PC-3 (cell line): ENCODE results near the gene CHD5. TPM values are rescaled to one million over a fixed set of nuclear protein-coding genes. Genes with fewer than 3 reads are reported as not detected.

Experiments
- ATAC-seq: fragments of 200-7000 bp; cut with Tn5 transposase; 2 replicates; pipeline ENCODE4 v1.9.1; 2020; ENCODE audit warnings: mild to moderate bottlenecking, moderate library complexity
- BruUV-seq: library from RNA; stranded (reverse); fragments of 400-500 nt; replicated peaks from 2 replicates; lab custom pipeline; 2021; lab: Mats Ljungman, UMichigan
- CTCF ChIA-PET: fragments of 300-600 bp; sonication (Branson Sonifier 250); formaldehyde crosslinking; loops from one replicate; lab custom pipeline; 2022; ENCODE audit warnings: antibody characterized with exemption; lab: Charles Lee
- POLR2A ChIA-PET: fragments of 300-600 bp; sonication (Branson Sonifier 250); formaldehyde crosslinking; loops from one replicate; lab custom pipeline; 2022; ENCODE audit warnings: antibody characterized with exemption; ENCODE audit not compliant: unreplicated experiment; lab: Charles Lee
- DNase-seq: peaks from one replicate; pipeline ENCODE4 v3.0.0-alpha.2; 2015
- H2AFZ ChIP-seq: fragments of 300-600 bp; sonication (generic); 2 replicates; pipeline ENCODE4 v1.6.0; 2016; ENCODE audit warnings: antibody characterized with exemption, low read length
- H3F3A ChIP-seq: fragments of 300-600 bp; sonication (generic); one replicate; pipeline ENCODE4 v1.6.0; 2017; ENCODE audit warnings: antibody characterized with exemption, low read length, control low read depth, mild to moderate bottlenecking; ENCODE audit not compliant: unreplicated experiment
- H3K27ac ChIP-seq: fragments of 300-600 bp; sonication (generic); 2 replicates; pipeline ENCODE4 v1.5.1; 2016; ENCODE audit warnings: mild to moderate bottlenecking, low read length
- H3K27me3 ChIP-seq: fragments of 300-600 bp; sonication (generic); 2 replicates; pipeline ENCODE4 v1.6.1; 2016; ENCODE audit warnings: low read length, mixed read lengths
- H3K36me3 ChIP-seq: fragments of 300-600 bp; sonication (generic); 2 replicates; pipeline ENCODE4 v1.6.1; 2016; ENCODE audit warnings: low read depth, mixed run types, low read length, mixed read lengths
- H3K4me1 ChIP-seq: fragments of 300-600 bp; sonication (generic); 2 replicates; pipeline ENCODE4 v1.5.1; 2016; ENCODE audit warnings: low read length; ENCODE audit not compliant: insufficient read depth
- H3K4me2 ChIP-seq: fragments of 300-600 bp; sonication (generic); 2 replicates; pipeline ENCODE4 v1.6.0; 2016; ENCODE audit warnings: low read length
- H3K4me3 ChIP-seq: fragments of 300-600 bp; sonication (generic); 2 replicates; pipeline ENCODE4 v1.5.1; 2016; ENCODE audit warnings: mild to moderate bottlenecking, low read length, mixed read lengths
- H3K79me2 ChIP-seq: fragments of 300-600 bp; sonication (generic); 2 replicates; pipeline ENCODE4 v1.6.1; 2017; ENCODE audit warnings: low read length, mixed read lengths
- H3K9ac ChIP-seq: fragments of 300-600 bp; sonication (generic); 2 replicates; pipeline ENCODE4 v1.6.0; 2016; ENCODE audit warnings: mild to moderate bottlenecking, low read length
- H3K9me2 ChIP-seq: fragments of 300-600 bp; sonication (generic); replicated peaks from 2 replicates; pipeline ENCODE4 v1.6.1; 2016; ENCODE audit warnings: mixed run types, low read length, mixed read lengths
- H3K9me3 ChIP-seq: fragments of 300-600 bp; sonication (generic); 2 replicates; pipeline ENCODE4 v1.6.1; 2016; ENCODE audit warnings: low read length, mixed read lengths
- H4K20me1 ChIP-seq: fragments of 300-600 bp; sonication (generic); 2 replicates; pipeline ENCODE4 v1.6.1; 2016; ENCODE audit warnings: low read length, mixed read lengths
- EZH2 ChIP-seq: fragments of 300-600 bp; sonication (generic); IDR thresholded peaks from one replicate; pipeline ENCODE4 v1.6.1; 2017; ENCODE audit warnings: antibody characterized with exemption, mild to moderate bottlenecking, low read length; ENCODE audit not compliant: unreplicated experiment
- EZH2phosphoT487 ChIP-seq: fragments of 300-600 bp; sonication (generic); IDR thresholded peaks from 2 replicates; pipeline ENCODE4 v1.6.1; 2018; ENCODE audit warnings: mild to moderate bottlenecking, antibody characterized with exemption, low read length, borderline replicate concordance
- intact Hi-C: fragments of 100-400 bp; cut with micrococcal nuclease; formaldehyde crosslinking; loops from 2 replicates; pipeline ENCODE4 v1.9.0; 2023
- total RNA-seq: library from RNA; depleted of rRNA; stranded (reverse); fragments of >200 nt; gene quantifications from 2 replicates; pipeline ENCODE4 v1.2.3, GENCODE V29; 2014
- TF ChIP-seq, protein P1 (sequence below): fragments of 300-600 bp; sonication (generic); conservative IDR thresholded peaks from 2 replicates; pipeline ENCODE4 v1.5.1; 2017; ENCODE audit warnings: antibody characterized with exemption, low read depth, mild to moderate bottlenecking, low read length

Gene CHD5
- total RNA-seq, 1 experiment from 2014 or later, result 0.55 TPM

DNA sequence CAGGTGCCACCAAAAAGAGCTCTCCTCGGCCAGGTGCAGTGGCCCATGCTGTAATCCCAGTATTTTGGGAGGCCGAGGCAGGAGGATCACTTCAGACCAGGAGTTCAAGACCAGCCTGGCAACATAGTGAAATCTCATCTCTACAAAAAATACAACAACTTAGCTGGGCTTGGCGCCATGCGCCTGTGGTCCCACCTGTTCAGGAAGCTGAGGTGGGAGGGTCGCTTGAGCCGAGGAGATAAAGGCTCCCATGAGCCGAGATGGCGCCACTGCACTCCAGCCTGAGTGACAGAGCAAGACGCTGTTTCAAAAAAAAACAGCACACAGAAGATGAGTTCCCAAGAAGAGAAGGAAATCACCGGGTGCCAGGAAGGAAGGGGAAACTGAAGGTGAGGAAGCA lies 67.0 kb downstream of the CHD5 start:
- no peaks in the 10 kb centered on the region for H4K20me1 ChIP-seq
- H3K36me3 ChIP-seq, result no peaks in the 10 kb centered on the region
- DNase-seq (no peak), ATAC-seq (no peak)
- H3K79me2 ChIP-seq, result no peaks in the 10 kb centered on the region
- no peak overlapping the region for H3K9ac ChIP-seq
- TF ChIP-seq EZH2phosphoT487 (no peak), EZH2 (no peak)
- TF ChIP-seq, protein P1, sequence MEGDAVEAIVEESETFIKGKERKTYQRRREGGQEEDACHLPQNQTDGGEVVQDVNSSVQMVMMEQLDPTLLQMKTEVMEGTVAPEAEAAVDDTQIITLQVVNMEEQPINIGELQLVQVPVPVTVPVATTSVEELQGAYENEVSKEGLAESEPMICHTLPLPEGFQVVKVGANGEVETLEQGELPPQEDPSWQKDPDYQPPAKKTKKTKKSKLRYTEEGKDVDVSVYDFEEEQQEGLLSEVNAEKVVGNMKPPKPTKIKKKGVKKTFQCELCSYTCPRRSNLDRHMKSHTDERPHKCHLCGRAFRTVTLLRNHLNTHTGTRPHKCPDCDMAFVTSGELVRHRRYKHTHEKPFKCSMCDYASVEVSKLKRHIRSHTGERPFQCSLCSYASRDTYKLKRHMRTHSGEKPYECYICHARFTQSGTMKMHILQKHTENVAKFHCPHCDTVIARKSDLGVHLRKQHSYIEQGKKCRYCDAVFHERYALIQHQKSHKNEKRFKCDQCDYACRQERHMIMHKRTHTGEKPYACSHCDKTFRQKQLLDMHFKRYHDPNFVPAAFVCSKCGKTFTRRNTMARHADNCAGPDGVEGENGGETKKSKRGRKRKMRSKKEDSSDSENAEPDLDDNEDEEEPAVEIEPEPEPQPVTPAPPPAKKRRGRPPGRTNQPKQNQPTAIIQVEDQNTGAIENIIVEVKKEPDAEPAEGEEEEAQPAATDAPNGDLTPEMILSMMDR, result no peak
- H3K9me2 ChIP-seq, result no peaks in the 10 kb centered on the region
- no peak overlapping the region for H2AFZ ChIP-seq
- no peaks in the 10 kb centered on the region for H3K9me3 ChIP-seq
- CTCF ChIA-PET, result no interaction called here
- H3K27ac ChIP-seq, result no peak overlapping the region
- no peak overlapping the region for H3K4me3 ChIP-seq
- intact Hi-C loops, result no loop called here
- no TSS peak for BruUV-seq
- no peak overlapping the region for H3K4me2 ChIP-seq
- H3K4me1 ChIP-seq, result peaks cover 21% of the 10 kb centered on the region
- POLR2A ChIA-PET, result no interaction called here
- H3F3A ChIP-seq, result peaks cover 12% of the 10 kb centered on the region
- H3K27me3 ChIP-seq, result no peaks in the 10 kb centered on the region

DNA sequence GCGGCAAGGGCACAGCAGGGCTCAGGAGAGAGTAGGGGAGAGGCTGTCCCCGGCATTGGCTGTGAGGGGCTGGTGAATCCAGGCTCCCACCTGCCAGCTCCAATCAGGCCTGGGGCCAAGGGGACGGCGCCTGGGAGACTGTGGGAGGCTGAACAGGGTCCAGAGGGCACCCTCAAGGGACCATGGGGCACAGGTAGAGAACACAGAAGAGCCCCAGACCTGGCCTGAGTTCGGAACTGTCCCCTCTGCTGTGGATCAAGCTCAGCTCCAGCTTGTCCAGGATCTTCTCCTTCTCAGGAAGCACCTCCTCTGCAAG lies 67.5 kb downstream of the CHD5 start:
- Histone ChIP-seq H3K9me3 (no peaks in the 10 kb centered on the region), H3F3A (peaks cover 12% of the 10 kb centered on the region), H3K27ac (no peak overlapping the region), H3K79me2 (no peaks in the 10 kb centered on the region), H2AFZ (no peak overlapping the region), H3K4me1 (peaks cover 21% of the 10 kb centered on the region), H3K36me3 (no peaks in the 10 kb centered on the region), H3K9me2 (no peaks in the 10 kb centered on the region), H4K20me1 (no peaks in the 10 kb centered on the region), H3K27me3 (no peaks in the 10 kb centered on the region), H3K9ac (no peak overlapping the region), H3K4me2 (no peak overlapping the region), H3K4me3 (no peak overlapping the region)
- no peak for ATAC-seq
- intact Hi-C loops, result no loop called here
- TF ChIP-seq, protein P1, result no peak
- TF ChIP-seq EZH2 (no peak), EZH2phosphoT487 (no peak)
- CTCF ChIA-PET, result no interaction called here
- no peak for DNase-seq
- BruUV-seq, result no TSS peak
- POLR2A ChIA-PET, result no interaction called here

DNA sequence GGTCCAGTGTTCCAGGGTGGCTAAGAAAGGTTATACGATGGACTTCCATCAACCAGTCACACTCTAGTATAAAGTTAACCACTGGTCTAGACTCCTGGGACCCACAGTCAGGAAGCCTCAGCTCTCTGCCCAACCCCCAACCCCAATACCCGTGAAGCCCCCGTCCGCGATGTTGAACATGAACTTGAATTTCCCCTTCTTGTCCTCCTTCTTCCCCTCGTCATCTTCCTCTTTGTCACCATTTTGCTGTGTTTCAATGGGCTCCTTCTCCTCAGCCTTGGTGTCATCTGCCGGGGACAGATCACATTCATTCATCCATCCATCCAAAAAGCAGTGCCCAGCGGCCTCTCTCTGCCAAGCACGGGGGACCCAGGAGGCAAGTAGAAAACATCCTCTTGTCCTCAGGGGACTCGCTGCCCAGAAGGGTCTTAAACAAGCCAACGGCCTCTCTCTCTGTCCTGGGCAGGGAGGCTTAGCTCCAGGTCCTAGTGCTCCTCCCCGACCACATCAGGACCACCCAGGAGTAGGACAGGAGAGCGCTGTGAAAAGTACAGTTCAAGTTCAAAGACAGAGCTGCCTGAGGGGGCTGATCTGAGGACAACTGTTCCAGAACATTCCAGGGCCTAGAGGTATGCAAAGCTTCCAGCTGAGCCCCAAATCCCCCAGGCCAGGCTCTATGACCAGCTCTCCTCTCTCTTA lies 68.0 kb downstream of the CHD5 start:
- no TSS peak for BruUV-seq
- no peaks in the 10 kb centered on the region for H3K9me2 ChIP-seq
- DNase-seq (no peak), ATAC-seq (no peak)
- TF ChIP-seq EZH2phosphoT487 (no peak), EZH2 (no peak)
- TF ChIP-seq, protein P1, result no peak
- no peak overlapping the region for H3K4me2 ChIP-seq
- no peaks in the 10 kb centered on the region for H4K20me1 ChIP-seq
- CTCF ChIA-PET, result no interaction called here
- H3K79me2 ChIP-seq, result no peaks in the 10 kb centered on the region
- no peaks in the 10 kb centered on the region for H3K36me3 ChIP-seq
- no peak overlapping the region for H3K27ac ChIP-seq
- H3K4me3 ChIP-seq, result no peak overlapping the region
- no peak overlapping the region for H3K9ac ChIP-seq
- POLR2A ChIA-PET, result no interaction called here
- no peaks in the 10 kb centered on the region for H3K27me3 ChIP-seq
- intact Hi-C loops, result no loop called here
- H3K9me3 ChIP-seq, result no peaks in the 10 kb centered on the region
- peaks cover 11% of the 10 kb centered on the region for H3F3A ChIP-seq
- peaks cover 21% of the 10 kb centered on the region for H3K4me1 ChIP-seq
- H2AFZ ChIP-seq, result no peak overlapping the region
